ENCODE measurements around the gene CCDC188.

The CCDC188 gene

DNA sequence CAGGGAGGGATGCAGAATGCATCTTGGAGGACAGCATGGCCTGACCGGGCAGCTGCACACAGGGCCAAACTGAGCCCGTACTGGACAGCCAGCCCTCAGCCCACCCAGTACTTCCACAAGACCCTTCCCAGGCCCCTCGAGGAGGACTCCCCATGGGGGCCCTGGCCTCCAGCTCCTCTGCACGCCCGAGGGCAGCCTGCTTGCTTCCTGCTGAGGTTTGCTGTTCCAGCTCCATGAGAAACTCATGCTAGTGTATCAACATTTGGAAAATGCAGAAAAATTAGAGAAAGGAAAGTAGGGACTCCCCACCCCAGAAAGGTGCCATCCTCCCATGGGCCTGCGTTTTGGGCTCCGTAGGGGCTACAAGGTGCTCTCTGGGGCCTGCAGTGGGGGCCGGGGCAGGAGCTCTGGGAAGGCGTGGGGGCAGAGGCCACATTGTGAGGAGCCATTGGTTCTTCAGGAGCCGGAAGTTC is 21.3 kb upstream of the CCDC188 start:
- ChIA-PET CTCF (no interaction called here), POLR2A (no interaction called here)
- no peak for DNase-seq (ENCODE audit: extremely low spot score)
- TF ChIP-seq, protein P1, sequence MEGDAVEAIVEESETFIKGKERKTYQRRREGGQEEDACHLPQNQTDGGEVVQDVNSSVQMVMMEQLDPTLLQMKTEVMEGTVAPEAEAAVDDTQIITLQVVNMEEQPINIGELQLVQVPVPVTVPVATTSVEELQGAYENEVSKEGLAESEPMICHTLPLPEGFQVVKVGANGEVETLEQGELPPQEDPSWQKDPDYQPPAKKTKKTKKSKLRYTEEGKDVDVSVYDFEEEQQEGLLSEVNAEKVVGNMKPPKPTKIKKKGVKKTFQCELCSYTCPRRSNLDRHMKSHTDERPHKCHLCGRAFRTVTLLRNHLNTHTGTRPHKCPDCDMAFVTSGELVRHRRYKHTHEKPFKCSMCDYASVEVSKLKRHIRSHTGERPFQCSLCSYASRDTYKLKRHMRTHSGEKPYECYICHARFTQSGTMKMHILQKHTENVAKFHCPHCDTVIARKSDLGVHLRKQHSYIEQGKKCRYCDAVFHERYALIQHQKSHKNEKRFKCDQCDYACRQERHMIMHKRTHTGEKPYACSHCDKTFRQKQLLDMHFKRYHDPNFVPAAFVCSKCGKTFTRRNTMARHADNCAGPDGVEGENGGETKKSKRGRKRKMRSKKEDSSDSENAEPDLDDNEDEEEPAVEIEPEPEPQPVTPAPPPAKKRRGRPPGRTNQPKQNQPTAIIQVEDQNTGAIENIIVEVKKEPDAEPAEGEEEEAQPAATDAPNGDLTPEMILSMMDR (IDR thresholded peaks at IDR 0.05; ENCODE audit: control extremely low read depth, extremely low read depth, low read depth, missing control alignments), result no peak

DNA sequence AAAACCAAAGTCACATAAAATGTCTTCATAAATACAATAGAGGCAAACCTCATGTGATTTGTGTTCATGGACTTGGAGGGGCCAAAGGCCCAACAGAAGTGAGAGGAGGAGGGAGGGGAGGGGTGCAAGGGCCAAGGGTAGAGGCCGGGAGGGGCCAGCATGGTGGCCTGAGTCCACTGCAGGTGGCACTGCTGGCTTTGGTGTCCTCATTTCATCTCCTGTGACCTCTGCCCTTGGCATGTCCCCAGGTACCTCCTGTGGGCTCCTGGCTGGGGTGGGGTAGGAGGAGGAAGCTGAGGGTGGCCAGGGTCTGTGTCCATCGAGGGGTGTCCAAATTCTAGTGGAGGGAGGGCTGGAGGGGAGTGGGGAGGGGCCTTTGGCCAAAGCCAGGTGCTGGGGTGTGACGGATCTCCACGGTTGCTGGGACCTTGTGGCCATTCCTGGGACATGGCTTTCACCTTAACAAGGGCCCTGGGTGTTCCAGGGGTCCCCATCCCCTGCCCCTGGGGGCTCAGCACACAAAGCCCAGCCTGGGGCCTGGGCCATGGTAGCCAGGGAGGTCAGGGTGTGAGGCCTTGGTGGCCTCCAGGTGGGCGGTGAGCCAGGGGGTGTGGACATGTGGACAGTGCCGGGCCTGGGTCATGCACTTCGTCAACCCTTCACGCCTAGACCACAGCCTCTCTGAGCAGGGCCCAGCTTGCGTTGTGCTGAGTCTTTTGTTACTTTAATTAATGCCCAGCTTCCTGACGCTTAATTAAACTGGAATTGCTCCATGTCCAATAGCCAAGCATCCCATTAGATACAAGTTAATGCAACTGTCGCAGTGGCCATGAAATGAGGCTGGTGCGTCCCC is 20.7 kb upstream of the CCDC188 start:
- POLR2A ChIA-PET, result no interaction called here
- no peak for DNase-seq (ENCODE audit: extremely low spot score)
- CTCF ChIA-PET, result no interaction called here
- TF ChIP-seq, protein P1 (IDR thresholded peaks at IDR 0.05; ENCODE audit: control extremely low read depth, extremely low read depth, low read depth, missing control alignments), result no peak

DNA sequence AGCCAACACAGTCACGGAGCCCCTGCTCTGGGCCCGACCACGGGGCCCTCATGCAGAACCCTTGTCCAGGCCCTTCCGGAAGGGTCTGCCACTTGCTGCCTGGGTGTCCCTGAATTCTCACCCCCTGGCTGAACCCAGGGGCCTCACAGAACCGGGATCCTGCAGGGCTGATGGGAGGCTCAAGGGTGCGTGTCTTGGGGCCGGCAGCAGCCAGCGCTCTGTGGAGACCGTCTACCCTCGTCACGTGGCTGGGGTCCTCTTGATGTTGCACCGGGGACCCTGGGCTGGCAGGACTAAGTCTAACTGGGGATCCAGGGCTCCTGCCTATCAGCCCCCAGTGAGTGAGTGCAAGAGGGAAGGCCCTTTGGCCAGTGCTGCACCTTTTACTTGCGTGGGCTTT is 19.3 kb upstream of the CCDC188 start:
- POLR2A ChIA-PET, result no interaction called here
- CTCF ChIA-PET, result no interaction called here
- no peak for DNase-seq (ENCODE audit: extremely low spot score)
- TF ChIP-seq, protein P1 (IDR thresholded peaks at IDR 0.05; ENCODE audit: control extremely low read depth, extremely low read depth, low read depth, missing control alignments), result no peak

DNA sequence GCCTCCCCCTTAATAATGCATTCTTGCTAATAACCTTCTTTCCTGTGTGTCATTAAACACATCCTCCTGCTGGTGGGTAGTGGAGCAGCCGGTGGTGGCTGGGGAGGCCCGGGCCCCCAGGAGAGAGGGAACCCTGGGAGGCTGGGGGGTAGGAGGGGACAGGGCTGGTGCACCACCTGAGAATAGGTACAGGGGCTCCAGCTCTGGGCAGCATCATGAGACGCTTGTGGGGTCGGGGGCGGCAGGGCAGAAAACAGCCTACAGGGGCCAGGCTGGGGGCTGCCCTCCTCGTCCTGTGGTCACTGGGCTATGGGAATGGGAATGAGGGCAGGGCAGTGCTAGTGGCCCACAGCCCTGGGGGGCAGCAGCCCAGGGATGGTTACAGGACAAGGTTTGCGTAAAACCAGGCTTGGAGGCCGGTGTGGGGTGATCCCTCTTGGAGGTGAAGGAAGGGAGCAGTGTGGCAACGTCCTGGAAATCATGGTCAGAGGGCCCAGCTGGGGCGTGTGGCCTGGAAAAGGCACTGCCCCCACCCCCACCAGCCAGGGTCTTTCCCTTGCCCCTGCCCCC is 18.5 kb upstream of the CCDC188 start:
- TF ChIP-seq, protein P1 (IDR thresholded peaks at IDR 0.05; ENCODE audit: control extremely low read depth, extremely low read depth, low read depth, missing control alignments), result no peak
- ChIA-PET POLR2A (no interaction called here), CTCF (interaction anchor here (1.4 to 1.8 kb wide), 2 partner anchors 12 to 67 kb away, joined by 3 to 6 read pairs; no protein-coding TSS in a partner anchor)
- DNase-seq (ENCODE audit: extremely low spot score), result no peak

DNA sequence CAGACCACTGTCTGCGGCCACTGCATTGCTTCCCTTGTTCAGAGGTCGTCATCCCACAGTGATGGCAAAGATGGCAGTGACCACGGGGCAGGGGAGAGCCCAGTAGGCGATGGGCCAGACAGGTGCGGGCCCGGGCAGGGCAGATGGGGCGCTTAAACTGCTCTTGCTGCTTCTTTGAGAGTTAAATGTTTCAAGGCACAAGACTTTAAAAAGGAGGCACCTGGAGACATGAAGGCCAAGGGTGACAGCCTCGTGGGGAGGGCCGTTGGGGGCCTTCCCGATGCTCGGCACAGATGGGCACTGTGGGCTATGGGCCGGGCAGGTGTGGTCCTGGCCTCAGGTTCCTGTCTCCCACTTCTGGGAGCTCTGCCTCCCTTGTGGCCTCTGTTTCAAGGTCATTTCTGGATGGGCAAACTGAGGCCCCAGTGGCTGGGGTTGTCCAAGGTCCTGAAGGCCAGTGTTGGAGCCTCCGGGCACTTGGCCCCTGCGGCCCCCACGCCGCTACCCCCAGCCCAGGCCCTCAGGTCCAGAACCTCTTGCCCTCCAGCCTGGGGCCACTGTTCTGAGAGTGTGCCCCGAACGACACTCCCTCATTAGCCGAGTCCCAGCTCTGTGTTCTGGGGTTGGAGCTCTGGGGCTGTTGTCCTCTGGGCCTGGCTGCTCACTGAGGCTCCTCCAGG is 16.9 kb upstream of the CCDC188 start:
- ChIA-PET CTCF (interaction anchor here (1.4 to 1.8 kb wide), 2 partner anchors 11 to 69 kb away, joined by 3 to 6 read pairs; no protein-coding TSS in a partner anchor), POLR2A (no interaction called here)
- DNase-seq (ENCODE audit: extremely low spot score), result no peak
- TF ChIP-seq, protein P1 (IDR thresholded peaks at IDR 0.05; ENCODE audit: control extremely low read depth, extremely low read depth, low read depth, missing control alignments), result no peak

DNA sequence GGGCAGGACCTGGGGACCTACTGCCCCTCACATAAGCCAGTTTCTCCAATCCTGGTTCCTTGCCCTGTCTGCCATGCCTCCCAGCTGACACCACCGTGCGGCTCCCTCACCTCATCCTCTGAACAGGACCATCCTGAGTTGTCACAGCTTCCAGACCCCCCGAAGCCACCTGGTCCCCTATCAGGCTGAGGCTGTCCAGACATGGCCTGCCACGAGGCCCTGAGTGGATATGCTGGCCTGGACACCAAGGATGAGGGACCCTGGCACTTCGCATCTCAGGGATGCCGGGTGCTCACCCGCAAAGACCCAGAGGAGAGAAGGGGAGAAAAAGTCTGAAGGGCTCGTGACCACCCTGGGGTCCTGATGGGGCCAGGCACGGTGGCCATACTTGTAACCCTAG is 15.8 kb upstream of the CCDC188 start:
- TF ChIP-seq, protein P1 (IDR thresholded peaks at IDR 0.05; ENCODE audit: control extremely low read depth, extremely low read depth, low read depth, missing control alignments), result no peak
- CTCF ChIA-PET, result no interaction called here
- POLR2A ChIA-PET, result no interaction called here
- no peak for DNase-seq (ENCODE audit: extremely low spot score)
